Cardiac muscle cell (in vitro differentiated cells and primary cell): ENCODE data around the gene RFX3. TPM values are rescaled to one million over a fixed set of nuclear protein-coding genes. Genes with fewer than 3 reads are reported as not detected.

Experiments used
- DNase-seq, 2 donors: peaks; one replicate each; pipeline versions ENCODE4 v3.0.0 to v3.0.0-alpha.2; 2010 to 2017; ENCODE audit warnings: low read depth in 1 of 2, low spot score in 1 of 2
- H3K27ac ChIP-seq: fragments of 200-600 bp; sonication (generic); 2 replicates; pipeline ENCODE4 v1.5.1; 2016
- H3K27me3 ChIP-seq: fragments of 200-600 bp; sonication (generic); 2 replicates; pipeline ENCODE4 v1.6.0; 2016; ENCODE audit warnings: control low read depth
- H3K36me3 ChIP-seq: fragments of 200-600 bp; sonication (generic); 2 replicates; pipeline ENCODE4 v1.5.1; 2016; ENCODE audit warnings: control low read depth
- H3K4me1 ChIP-seq: fragments of 200-600 bp; sonication (generic); 2 replicates; pipeline ENCODE4 v1.8.1; 2017; ENCODE audit warnings: low read depth, mild to moderate bottlenecking, mixed run types
- H3K4me3 ChIP-seq: fragments of 200-600 bp; sonication (generic); 2 replicates; pipeline ENCODE4 v1.5.1; 2016; ENCODE audit warnings: mild to moderate bottlenecking
- H3K9me3 ChIP-seq: fragments of 200-600 bp; sonication (generic); 2 replicates; pipeline ENCODE4 v1.5.1; 2017; ENCODE audit warnings: low read depth, mild to moderate bottlenecking, control low read depth
- polyA plus RNA-seq: library from polyadenylated mRNA; unstranded; fragments of >200 nt; fragmentation: Nextera tagmentation; extraction: Ambion mirVana; gene quantifications from 2 replicates; pipeline ENCODE4 v1.2.1, GENCODE V29; 2016
- total RNA-seq: library from RNA; depleted of rRNA; stranded (reverse); fragments of >200 nt; gene quantifications from 2 replicates; pipeline ENCODE4 v1.2.3, GENCODE V29; 2016
- TF ChIP-seq, protein P1 (sequence below): IDR thresholded peaks from 2 replicates; pipeline ENCODE4 v1.5.1; 2012; ENCODE audit warnings: low read depth, mild to moderate bottlenecking, low read length

Gene RFX3
- total and polyA plus RNA-seq, 2 experiments from 2014 or later: 6.3 to 9.9 TPM

DNA sequence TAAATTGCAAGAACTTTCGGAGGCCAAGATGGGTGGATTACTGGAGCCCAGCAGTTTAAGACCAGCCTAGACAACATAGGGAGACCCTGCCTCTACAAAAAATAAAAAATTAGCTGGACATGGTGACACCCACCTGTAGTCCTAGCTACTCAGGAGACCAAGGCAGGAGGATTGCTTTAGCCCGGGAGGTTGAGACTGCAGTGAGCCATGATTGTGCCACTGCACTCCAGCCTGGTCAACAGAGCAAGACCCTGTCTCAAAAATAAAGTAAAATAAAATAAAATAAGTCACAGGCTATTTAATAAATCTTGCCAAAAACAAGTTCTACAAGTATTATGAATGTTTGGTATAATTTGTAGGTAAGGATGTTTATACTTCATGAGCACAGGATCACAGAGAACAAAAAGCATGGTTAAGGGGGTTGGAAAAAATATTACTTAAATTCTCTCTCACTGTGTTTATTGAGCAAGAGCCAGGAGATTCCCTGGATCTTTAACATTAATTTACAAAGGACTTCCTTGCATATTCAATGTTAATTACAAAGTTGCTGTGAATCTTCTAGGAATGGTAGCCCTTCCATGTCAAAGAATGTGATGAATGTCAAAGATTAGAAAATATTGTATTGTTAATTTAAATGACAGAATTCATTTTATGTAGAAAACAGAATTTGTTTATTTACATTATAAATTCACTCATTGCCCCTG is 164.0 kb downstream of the RFX3 start:
- no peak overlapping the region for H3K4me3 ChIP-seq
- H3K27me3 ChIP-seq: no peaks in the 10 kb centered on the region
- no peak overlapping the region for H3K27ac ChIP-seq
- DNase-seq: no peak
- H3K4me1 ChIP-seq: no peaks in the 10 kb centered on the region
- H3K9me3 ChIP-seq: no peaks in the 10 kb centered on the region
- no peaks in the 10 kb centered on the region for H3K36me3 ChIP-seq
- TF ChIP-seq, protein P1, sequence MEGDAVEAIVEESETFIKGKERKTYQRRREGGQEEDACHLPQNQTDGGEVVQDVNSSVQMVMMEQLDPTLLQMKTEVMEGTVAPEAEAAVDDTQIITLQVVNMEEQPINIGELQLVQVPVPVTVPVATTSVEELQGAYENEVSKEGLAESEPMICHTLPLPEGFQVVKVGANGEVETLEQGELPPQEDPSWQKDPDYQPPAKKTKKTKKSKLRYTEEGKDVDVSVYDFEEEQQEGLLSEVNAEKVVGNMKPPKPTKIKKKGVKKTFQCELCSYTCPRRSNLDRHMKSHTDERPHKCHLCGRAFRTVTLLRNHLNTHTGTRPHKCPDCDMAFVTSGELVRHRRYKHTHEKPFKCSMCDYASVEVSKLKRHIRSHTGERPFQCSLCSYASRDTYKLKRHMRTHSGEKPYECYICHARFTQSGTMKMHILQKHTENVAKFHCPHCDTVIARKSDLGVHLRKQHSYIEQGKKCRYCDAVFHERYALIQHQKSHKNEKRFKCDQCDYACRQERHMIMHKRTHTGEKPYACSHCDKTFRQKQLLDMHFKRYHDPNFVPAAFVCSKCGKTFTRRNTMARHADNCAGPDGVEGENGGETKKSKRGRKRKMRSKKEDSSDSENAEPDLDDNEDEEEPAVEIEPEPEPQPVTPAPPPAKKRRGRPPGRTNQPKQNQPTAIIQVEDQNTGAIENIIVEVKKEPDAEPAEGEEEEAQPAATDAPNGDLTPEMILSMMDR: no peak

DNA sequence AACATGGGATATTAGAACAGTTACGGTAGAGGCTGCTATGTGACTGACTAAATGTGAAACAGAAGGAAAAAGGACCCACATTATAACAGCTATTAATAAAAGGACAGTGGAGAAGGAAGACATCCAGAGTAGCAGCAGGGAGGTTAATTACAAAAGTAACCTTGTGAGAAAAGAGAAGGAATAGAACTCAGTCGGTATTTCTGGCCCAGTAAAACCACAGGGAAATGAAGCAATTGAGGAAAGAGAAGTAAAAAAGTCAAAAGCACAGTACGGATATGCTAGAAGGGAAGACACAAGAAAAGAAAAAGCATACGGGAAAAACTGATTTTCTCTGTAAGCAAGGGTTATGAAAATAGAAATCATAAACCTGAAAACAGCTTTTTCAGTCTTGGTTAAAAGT is 164.7 kb downstream of the RFX3 start:
- DNase-seq: no peak
- Histone ChIP-seq H3K27me3 (no peaks in the 10 kb centered on the region), H3K4me1 (no peaks in the 10 kb centered on the region), H3K27ac (no peak overlapping the region), H3K9me3 (no peaks in the 10 kb centered on the region), H3K36me3 (no peaks in the 10 kb centered on the region), H3K4me3 (no peak overlapping the region)
- TF ChIP-seq, protein P1: no peak

DNA sequence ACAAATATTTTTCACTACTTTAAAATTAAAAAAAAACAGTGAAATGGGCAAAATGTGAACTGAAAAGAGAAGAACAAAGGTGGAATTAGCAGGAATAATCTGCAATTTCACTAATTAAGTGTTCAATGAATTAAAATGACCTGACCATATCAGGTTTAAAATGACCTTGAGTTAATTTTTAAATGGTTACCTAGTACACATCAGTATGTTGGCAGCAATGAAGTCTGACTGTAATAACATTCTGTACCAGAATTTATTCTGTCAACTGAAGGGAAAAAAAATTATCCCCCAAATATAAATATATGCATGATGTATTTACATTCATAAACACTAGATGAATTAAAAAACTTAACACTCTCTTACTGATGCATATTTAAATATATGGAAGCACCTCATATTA is 165.6 kb downstream of the RFX3 start:
- TF ChIP-seq, protein P1: no peak
- Histone ChIP-seq H3K36me3 (no peaks in the 10 kb centered on the region), H3K4me3 (no peak overlapping the region), H3K4me1 (no peaks in the 10 kb centered on the region), H3K27ac (no peak overlapping the region), H3K9me3 (no peaks in the 10 kb centered on the region), H3K27me3 (no peaks in the 10 kb centered on the region)
- DNase-seq: no peak

DNA sequence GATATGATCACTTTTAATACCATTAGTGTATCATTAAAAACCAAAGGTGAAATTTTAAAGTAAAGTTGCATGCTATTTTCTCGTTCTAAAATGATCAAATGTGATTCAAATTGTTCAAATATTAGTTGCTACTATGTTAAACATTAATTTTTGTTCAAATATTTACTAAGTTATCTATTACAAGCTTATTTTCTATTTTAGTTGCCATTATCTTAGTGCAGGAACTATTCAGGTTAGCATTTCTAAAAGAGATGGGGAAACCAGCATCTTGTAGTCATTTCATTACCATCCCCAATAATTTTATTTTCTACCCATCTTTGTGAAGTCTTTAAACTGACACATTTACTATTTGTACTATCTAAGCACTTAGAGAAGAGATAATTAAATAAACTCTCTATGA is 166.0 kb downstream of the RFX3 start:
- no peak overlapping the region for H3K27ac ChIP-seq
- no peaks in the 10 kb centered on the region for H3K36me3 ChIP-seq
- TF ChIP-seq, protein P1: no peak
- H3K9me3 ChIP-seq: no peaks in the 10 kb centered on the region
- no peak for DNase-seq
- no peaks in the 10 kb centered on the region for H3K4me1 ChIP-seq
- H3K27me3 ChIP-seq: no peaks in the 10 kb centered on the region
- no peak overlapping the region for H3K4me3 ChIP-seq

DNA sequence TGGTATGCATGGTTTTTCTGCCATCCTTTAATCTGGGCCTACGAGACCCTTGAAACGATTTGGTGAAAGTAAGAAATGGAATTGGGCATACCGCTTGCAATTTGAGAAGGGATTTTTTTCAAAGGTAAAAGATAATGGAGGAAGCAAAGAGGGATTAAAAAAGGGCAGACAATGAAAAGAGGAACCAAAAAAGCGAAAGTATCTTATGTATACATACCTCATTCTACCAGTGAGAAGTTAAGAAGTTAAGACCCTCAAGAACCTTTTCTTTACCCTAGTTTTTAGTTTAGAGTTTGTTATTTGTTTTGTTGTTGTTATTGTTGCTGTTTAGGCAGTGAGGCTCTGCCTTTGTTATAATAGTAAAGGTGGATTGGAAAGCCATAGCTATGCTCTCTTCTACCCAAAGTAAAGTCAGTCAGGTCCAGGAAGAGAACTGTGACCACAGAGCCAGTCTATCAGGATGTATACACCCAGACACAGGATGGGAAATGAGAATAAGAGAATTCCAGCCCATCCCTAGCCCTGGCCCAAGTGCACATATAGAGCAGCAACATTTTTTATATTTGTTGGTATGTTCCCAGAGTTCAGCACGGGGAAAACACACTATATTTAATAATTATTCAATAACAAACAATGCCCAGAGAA is 166.6 kb downstream of the RFX3 start:
- H3K27ac ChIP-seq: no peak overlapping the region
- H3K27me3 ChIP-seq: no peaks in the 10 kb centered on the region
- no peak for DNase-seq
- H3K4me1 ChIP-seq: no peaks in the 10 kb centered on the region
- H3K9me3 ChIP-seq: no peaks in the 10 kb centered on the region
- no peaks in the 10 kb centered on the region for H3K36me3 ChIP-seq
- H3K4me3 ChIP-seq: no peak overlapping the region
- TF ChIP-seq, protein P1: no peak
